OCI-LY7 (cell line): ENCODE measurements around the gene CTBP2. TPM values are rescaled to one million over a fixed set of nuclear protein-coding genes. Genes with fewer than 3 reads are reported as not detected.

Experiments used
- BruUV-seq: library from RNA; stranded (reverse); fragments of 400-500 nt; replicated peaks from 2 replicates; lab custom pipeline; 2021; lab: Mats Ljungman, UMichigan
- CTCF ChIA-PET: fragments of 300-600 bp; sonication (Branson Sonifier 250); formaldehyde crosslinking; loops from one replicate; lab custom pipeline; 2022; ENCODE audit warnings: antibody characterized with exemption; ENCODE audit not compliant: unreplicated experiment; lab: Charles Lee
- POLR2A ChIA-PET: fragments of 300-600 bp; sonication (Branson Sonifier 250); formaldehyde crosslinking; loops from one replicate; lab custom pipeline; 2022; ENCODE audit warnings: antibody characterized with exemption; lab: Charles Lee
- DNase-seq: peaks from one replicate; pipeline ENCODE4 v3.0.0-alpha.2; 2015; ENCODE audit warnings: low spot score
- H2AFZ ChIP-seq: fragments of 200-600 bp; sonication (generic), shearing (Covaris generic); 2 replicates; pipeline ENCODE4 v1.6.1; 2014; ENCODE audit warnings: mild to moderate bottlenecking, antibody characterized with exemption, low read length, moderate library complexity
- H3K27ac ChIP-seq: fragments of 200-600 bp; sonication (generic); 2 replicates; pipeline ENCODE4 v1.5.1; 2014; ENCODE audit warnings: mixed run types, low read depth, mild to moderate bottlenecking, moderate library complexity, low read length, inconsistent platforms; ENCODE audit not compliant: poor library complexity, severe bottlenecking
- H3K36me3 ChIP-seq: fragments of 200-600 bp; sonication (generic); 2 replicates; pipeline ENCODE4 v1.6.1; 2014; ENCODE audit warnings: mild to moderate bottlenecking, antibody characterized with exemption, low read length, moderate library complexity, mixed read lengths; ENCODE audit not compliant: insufficient read depth
- H3K4me1 ChIP-seq: fragments of 200-600 bp; sonication (generic); 2 replicates; pipeline ENCODE4 v1.5.1; 2014; ENCODE audit warnings: mild to moderate bottlenecking, low read length; ENCODE audit not compliant: insufficient read depth, poor library complexity, severe bottlenecking
- H3K4me2 ChIP-seq: fragments of 200-600 bp; sonication (generic); 2 replicates; pipeline ENCODE4 v1.6.1; 2014; ENCODE audit warnings: mild to moderate bottlenecking, low read length
- H3K4me3 ChIP-seq: fragments of 200-600 bp; sonication (generic); 2 replicates; pipeline ENCODE4 v1.5.1; 2014; ENCODE audit warnings: mild to moderate bottlenecking, low read depth, low read length; ENCODE audit not compliant: poor library complexity, severe bottlenecking
- H3K79me2 ChIP-seq: fragments of 200-600 bp; sonication (generic); 2 replicates; pipeline ENCODE4 v1.6.1; 2016; ENCODE audit warnings: low read depth, mild to moderate bottlenecking, low read length, moderate library complexity, mixed read lengths; ENCODE audit not compliant: insufficient read depth
- H3K9me2 ChIP-seq: fragments of 200-600 bp; sonication (generic); 2 replicates; pipeline ENCODE4 v1.6.1; 2016; ENCODE audit warnings: mild to moderate bottlenecking, low read length, mixed read lengths; ENCODE audit not compliant: insufficient read depth
- H3K9me3 ChIP-seq: fragments of 200-600 bp; sonication (generic); 2 replicates; pipeline ENCODE4 v1.6.1; 2014; ENCODE audit warnings: mild to moderate bottlenecking, mixed run types, low read length, mixed read lengths
- H4K20me1 ChIP-seq: fragments of 200-600 bp; sonication (generic); 2 replicates; pipeline ENCODE4 v1.6.1; 2014; ENCODE audit warnings: mild to moderate bottlenecking, antibody characterized with exemption, low read length, moderate library complexity, mixed read lengths; ENCODE audit not compliant: insufficient read depth
- EZH2phosphoT487 ChIP-seq: fragments of 200-600 bp; sonication (generic); IDR thresholded peaks from 2 replicates; pipeline ENCODE4 v1.6.1; 2018; ENCODE audit warnings: low read depth, borderline replicate concordance, mild to moderate bottlenecking, mixed run types, antibody characterized with exemption, low read length, moderate library complexity, mixed read lengths
- intact Hi-C: fragments of 100-400 bp; cut with micrococcal nuclease; formaldehyde crosslinking; loops from one replicate; pipeline ENCODE4 v1.10.0; 2022; ENCODE audit not compliant: unreplicated experiment
- total RNA-seq, 2 experiments: library from RNA; depleted of rRNA in 1 of 2; stranded (reverse); fragments of >200 nt in 1 of 2; shearing (Covaris generic) in 1 of 2; gene quantifications; 2 replicates each; pipeline ENCODE4 v1.2.3, GENCODE V29; 2014 to 2022
- TF ChIP-seq, protein P1 (sequence below): fragments of 200-600 bp; sonication (generic); conservative IDR thresholded peaks from 2 replicates; pipeline ENCODE4 v1.5.1; 2014; ENCODE audit warnings: mild to moderate bottlenecking, antibody characterized with exemption, low read length, moderate library complexity, mixed read lengths

The CTBP2 gene
- total RNA-seq, 2 experiments from 2014 or later = not detected

DNA sequence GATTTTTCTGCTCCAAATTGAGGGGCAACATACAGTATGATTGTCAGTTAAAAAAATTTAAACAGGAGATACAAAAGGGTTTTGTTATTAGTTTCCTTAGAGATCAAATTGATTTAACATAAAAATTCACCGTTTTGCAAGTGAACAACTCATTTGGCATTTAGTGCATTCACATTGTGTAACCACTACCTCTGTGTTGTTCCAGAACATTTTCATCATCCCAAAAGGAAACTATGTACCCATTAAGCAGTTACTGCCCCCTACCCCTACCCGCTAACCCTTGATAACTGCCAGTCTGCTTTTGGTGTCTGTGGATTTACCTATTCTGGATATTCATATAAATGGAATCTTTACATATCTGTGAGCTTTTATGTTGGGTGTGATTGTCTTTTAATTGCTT lies 215.4 kb downstream of the CTBP2 start:
- peaks cover 14% of the 10 kb centered on the region for H4K20me1 ChIP-seq
- no TSS peak for BruUV-seq
- intact Hi-C loops = no loop called here
- H3K36me3 ChIP-seq = peaks cover 34% of the 10 kb centered on the region
- peaks cover 89% of the 10 kb centered on the region; the same call in 1 of the 2 replicates for H3K79me2 ChIP-seq
- no peaks in the 10 kb centered on the region for H3K9me2 ChIP-seq
- no peak for TF ChIP-seq EZH2phosphoT487
- TF ChIP-seq, protein P1, sequence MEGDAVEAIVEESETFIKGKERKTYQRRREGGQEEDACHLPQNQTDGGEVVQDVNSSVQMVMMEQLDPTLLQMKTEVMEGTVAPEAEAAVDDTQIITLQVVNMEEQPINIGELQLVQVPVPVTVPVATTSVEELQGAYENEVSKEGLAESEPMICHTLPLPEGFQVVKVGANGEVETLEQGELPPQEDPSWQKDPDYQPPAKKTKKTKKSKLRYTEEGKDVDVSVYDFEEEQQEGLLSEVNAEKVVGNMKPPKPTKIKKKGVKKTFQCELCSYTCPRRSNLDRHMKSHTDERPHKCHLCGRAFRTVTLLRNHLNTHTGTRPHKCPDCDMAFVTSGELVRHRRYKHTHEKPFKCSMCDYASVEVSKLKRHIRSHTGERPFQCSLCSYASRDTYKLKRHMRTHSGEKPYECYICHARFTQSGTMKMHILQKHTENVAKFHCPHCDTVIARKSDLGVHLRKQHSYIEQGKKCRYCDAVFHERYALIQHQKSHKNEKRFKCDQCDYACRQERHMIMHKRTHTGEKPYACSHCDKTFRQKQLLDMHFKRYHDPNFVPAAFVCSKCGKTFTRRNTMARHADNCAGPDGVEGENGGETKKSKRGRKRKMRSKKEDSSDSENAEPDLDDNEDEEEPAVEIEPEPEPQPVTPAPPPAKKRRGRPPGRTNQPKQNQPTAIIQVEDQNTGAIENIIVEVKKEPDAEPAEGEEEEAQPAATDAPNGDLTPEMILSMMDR = no peak
- no peak overlapping the region for H3K4me3 ChIP-seq
- H3K4me1 ChIP-seq = peaks cover 7% of the 10 kb centered on the region
- POLR2A ChIA-PET = no interaction called here
- H3K27ac ChIP-seq = no peak overlapping the region
- CTCF ChIA-PET = no interaction called here
- no peak for DNase-seq
- H3K4me2 ChIP-seq = no peak overlapping the region
- no peaks in the 10 kb centered on the region for H3K9me3 ChIP-seq
- H2AFZ ChIP-seq = no peak overlapping the region

DNA sequence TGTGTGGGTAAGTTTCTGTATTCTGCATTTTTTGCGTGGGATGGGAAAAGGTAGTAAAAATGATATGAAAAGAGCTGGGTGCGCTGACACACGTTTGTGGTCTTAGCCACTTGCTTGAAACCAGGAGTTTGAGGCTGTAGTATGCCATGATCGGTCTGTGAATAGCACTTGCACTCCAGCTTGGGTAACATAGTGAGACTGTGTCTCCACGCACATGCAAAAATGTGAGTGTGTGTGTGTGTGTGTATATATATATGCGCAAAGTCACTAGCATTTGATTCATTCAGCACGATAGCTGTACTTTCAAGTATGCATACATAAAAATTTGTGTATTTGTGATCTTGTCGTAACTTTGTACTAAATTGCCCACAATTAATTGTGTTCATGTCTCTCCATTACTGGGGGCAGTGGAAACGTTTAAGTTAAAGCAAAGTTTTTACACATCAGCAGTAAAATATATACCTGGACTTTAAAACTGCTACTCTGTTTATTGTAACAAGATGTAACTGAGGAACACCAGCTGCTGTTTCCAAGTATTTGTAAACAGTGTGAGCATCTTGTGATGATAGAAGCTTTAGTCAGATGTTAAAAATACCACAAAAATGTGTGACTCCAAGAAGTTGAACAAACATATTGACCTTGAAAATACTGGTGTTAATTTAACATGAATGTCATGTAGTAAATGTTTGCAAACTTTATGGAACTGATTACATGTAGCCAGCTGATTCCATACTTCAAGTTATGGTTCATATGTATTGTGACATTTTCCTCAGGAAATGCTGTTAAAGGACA lies 216.9 kb downstream of the CTBP2 start:
- Histone ChIP-seq H3K4me2 (no peak overlapping the region), H3K9me2 (no peaks in the 10 kb centered on the region), H3K27ac (no peak overlapping the region), H4K20me1 (peaks cover 22% of the 10 kb centered on the region), H3K36me3 (peaks cover 24% of the 10 kb centered on the region), H3K9me3 (no peaks in the 10 kb centered on the region), H2AFZ (no peak overlapping the region), H3K4me1 (peaks cover 7% of the 10 kb centered on the region), H3K79me2 (peaks cover 89% of the 10 kb centered on the region; the same call in 1 of the 2 replicates), H3K4me3 (no peak overlapping the region)
- POLR2A ChIA-PET = interaction anchor here (0.7 to 1.5 kb wide), 5 partner anchors 13 to 122 kb away, joined by 3 to 6 read pairs (median 4); no protein-coding TSS in a partner anchor
- DNase-seq = no peak
- no TSS peak for BruUV-seq
- TF ChIP-seq, protein P1 = no peak
- TF ChIP-seq EZH2phosphoT487 = no peak
- intact Hi-C loops = no loop called here
- CTCF ChIA-PET = no interaction called here
